Endothelial cell of umbilical vein (primary cell): Measurements from ENCODE around the gene PRIM1. TPM values are rescaled to one million over a fixed set of nuclear protein-coding genes. Genes with fewer than 3 reads are reported as not detected.
A peak's percentile ranks its signal among the peaks of the same experiment; 100 is the strongest.

Source experiments
- BruUV-seq: library from RNA; stranded (reverse); fragments of 400-500 nt; replicated peaks from 2 replicates; lab custom pipeline; 2021; lab: Mats Ljungman, UMichigan
- CTCF ChIA-PET: fragments of 300-600, 350-600 bp; sonication (Branson Sonifier 250); formaldehyde crosslinking; loops from one replicate; lab custom pipeline; 2021; ENCODE audit warnings: antibody characterized with exemption, inconsistent platforms; lab: Charles Lee
- POLR2A ChIA-PET: fragments of 300-600, 350-600 bp; sonication (Branson Sonifier 250); formaldehyde crosslinking; loops from one replicate; lab custom pipeline; 2021; ENCODE audit warnings: antibody characterized with exemption, inconsistent platforms; lab: Charles Lee
- DNase-seq: peaks from one replicate; pipeline ENCODE4 v3.0.0-alpha.2; 2011; ENCODE audit warnings: low read depth, low spot score
- FAIRE-seq: peaks from 2 replicates; lab custom pipeline; 2011; peaks lifted over from hg19 to GRCh38; lab: Jason Lieb, UNC
- H2AFZ ChIP-seq: 2 replicates; pipeline ENCODE4 v1.6.0; 2012; ENCODE audit warnings: low read depth, low read length, control low read depth, inconsistent platforms
- H3K27ac ChIP-seq: 2 replicates; pipeline ENCODE4 v1.5.1; 2011; ENCODE audit warnings: low read depth, mild to moderate bottlenecking, control low read depth, low read length, moderate library complexity; ENCODE audit not compliant: insufficient read depth
- H3K27me3 ChIP-seq, 2 experiments: 2 replicates each; pipeline versions ENCODE4 v1.6.0 to v1.6.1; 2011; ENCODE audit warnings: low read length in 2 of 2, mixed read lengths in 1 of 2; ENCODE audit not compliant: control insufficient read depth in 2 of 2, insufficient read depth in 2 of 2
- H3K36me3 ChIP-seq, 2 experiments: 2 replicates in 1 of 2; 3 replicates in 1 of 2; pipeline ENCODE4 v1.5.1; 2011; ENCODE audit warnings: low read length in 2 of 2, mild to moderate bottlenecking in 1 of 2, moderate library complexity in 1 of 2; ENCODE audit not compliant: control insufficient read depth in 2 of 2, insufficient read depth in 2 of 2; ENCODE audit errors: extremely low read depth in 1 of 2
- H3K4me1 ChIP-seq: 3 replicates; pipeline ENCODE4 v1.5.1; 2011; ENCODE audit warnings: mild to moderate bottlenecking, low read length; ENCODE audit not compliant: control insufficient read depth, insufficient read depth; ENCODE audit errors: extremely low read depth
- H3K4me2 ChIP-seq: 2 replicates; pipeline ENCODE4 v1.6.1; 2011; ENCODE audit warnings: low read length, control low read depth, mixed read lengths; ENCODE audit not compliant: insufficient read depth
- H3K4me3 ChIP-seq, 3 experiments: fragments of 200-600 bp in 1 of 3; sonication (generic), shearing (Covaris generic) in 1 of 3; replicated peaks in 1 of 3; 2 replicates each; pipeline ENCODE4 v1.5.1; 2011 to 2016; ENCODE audit warnings: control low read depth in 3 of 3, low read length in 3 of 3, mild to moderate bottlenecking in 2 of 3, inconsistent platforms in 1 of 3, low read depth in 1 of 3, moderate library complexity in 1 of 3; ENCODE audit not compliant: insufficient read depth in 1 of 3
- H3K79me2 ChIP-seq: 2 replicates; pipeline ENCODE4 v1.6.0; 2012; ENCODE audit warnings: low read length, inconsistent platforms; ENCODE audit not compliant: control insufficient read depth, insufficient read depth
- H3K9ac ChIP-seq: replicated peaks from 2 replicates; pipeline ENCODE3; 2011; ENCODE audit warnings: low read length, control low read depth; ENCODE audit not compliant: insufficient read depth; ENCODE audit errors: extremely low read depth
- H3K9me1 ChIP-seq: replicated peaks from 3 replicates; pipeline ENCODE4 v1.6.0; 2011; ENCODE audit warnings: mild to moderate bottlenecking, low read length; ENCODE audit not compliant: control insufficient read depth, insufficient read depth; ENCODE audit errors: extremely low read depth
- H3K9me3 ChIP-seq: replicated peaks from 2 replicates; pipeline ENCODE4 v1.5.1; 2012; ENCODE audit warnings: low read length, inconsistent platforms; ENCODE audit not compliant: control insufficient read depth, insufficient read depth
- H4K20me1 ChIP-seq: replicated peaks from 2 replicates; pipeline ENCODE3; 2011; ENCODE audit warnings: mild to moderate bottlenecking, low read length; ENCODE audit not compliant: control insufficient read depth, insufficient read depth; ENCODE audit errors: extremely low read depth
- CTCF ChIP-seq, 2 donors: IDR thresholded peaks; 1 replicate in 1 of 2; 2 replicates in 1 of 2; pipeline ENCODE4 v1.5.1; 2011; ENCODE audit warnings: low read length in 2 of 2, mild to moderate bottlenecking in 2 of 2, moderate library complexity in 2 of 2, control low read depth in 1 of 2, inconsistent platforms in 1 of 2, low read depth in 1 of 2; ENCODE audit not compliant: insufficient read depth in 1 of 2; ENCODE audit errors: extremely low read depth in 1 of 2
- EZH2 ChIP-seq: IDR thresholded peaks from 2 replicates; pipeline ENCODE4 v1.6.1; 2012; ENCODE audit warnings: borderline replicate concordance, low read depth, mild to moderate bottlenecking, moderate library complexity, low read length, inconsistent platforms; ENCODE audit not compliant: severe bottlenecking
- FOS ChIP-seq: IDR thresholded peaks from 2 replicates; pipeline ENCODE4 v1.6.1; 2011; ENCODE audit warnings: mild to moderate bottlenecking, low read length, moderate library complexity, borderline replicate concordance; ENCODE audit not compliant: insufficient read depth
- GATA2 ChIP-seq: IDR thresholded peaks from 2 replicates; pipeline ENCODE4 v1.7.0; 2011; ENCODE audit warnings: low read depth, mild to moderate bottlenecking, moderate library complexity, mixed read lengths, low read length; ENCODE audit not compliant: insufficient read length, insufficient read depth
- JUN ChIP-seq: IDR thresholded peaks from 2 replicates; pipeline ENCODE4 v1.6.1; 2011; ENCODE audit warnings: borderline replicate concordance, low read depth; ENCODE audit not compliant: insufficient read length, insufficient read depth
- MAX ChIP-seq: IDR thresholded peaks from 2 replicates; pipeline ENCODE4 v1.6.1; 2011; ENCODE audit not compliant: insufficient read depth, insufficient read length
- MYC ChIP-seq: IDR thresholded peaks from one replicate; pipeline ENCODE4 v1.6.1; 2011; ENCODE audit warnings: mild to moderate bottlenecking, low read depth, low read length
- POLR2A ChIP-seq: IDR thresholded peaks from 2 replicates; pipeline ENCODE4 v1.6.1; 2012; ENCODE audit warnings: low read depth, mild to moderate bottlenecking, control low read depth, low read length
- POLR2AphosphoS5 ChIP-seq: IDR thresholded peaks from 2 replicates; pipeline ENCODE4 v1.6.1; 2012; ENCODE audit warnings: low read depth, mild to moderate bottlenecking, control low read depth, low read length, moderate library complexity; ENCODE audit not compliant: insufficient read depth
- dilution Hi-C: fragments of 300-500 bp; cut with MboI; formaldehyde crosslinking; loops from one replicate; pipeline ENCODE4 v1.15.0; 2019; ENCODE audit warnings: low sequenced_read_pairs; ENCODE audit not compliant: extremely low pct_ligation_motif_present
- intact Hi-C: fragments of 100-400 bp; cut with micrococcal nuclease; formaldehyde crosslinking; loops from one replicate; pipeline ENCODE4 v1.10.0; 2022
- polyA plus RNA-seq, 4 experiments: library from polyadenylated mRNA; depleted of rRNA in 3 of 4; stranded (reverse) in 3 of 4; unstranded in 1 of 4; fragments of >200 nt; gene quantifications; 2 replicates each; pipeline versions ENCODE4 v1.2.1 to v1.2.3, GENCODE V29; 2011 to 2012; ENCODE audit warnings: missing spikeins in 1 of 4
- total RNA-seq: library from RNA; stranded (reverse); gene quantifications from 2 replicates; pipeline ENCODE4 v1.2.3, GENCODE V29; 2021

The PRIM1 gene
- total and polyA plus RNA-seq, 2 donors (not counting 3 experiments of a cell fraction or from before 2014, with no cell fraction given) = 10.9 to 12.1 TPM

- H3K4me3 ChIP-seq = peak overlapping the region in 2 of 3 experiments; percentile 85 to 86
- dilution Hi-C loops (no loop called here), intact Hi-C loops (no loop called here)
- DNase-seq (no peak), FAIRE-seq (no peak)
- ChIA-PET CTCF (interaction anchor here (1.5 kb wide), 1 partner anchor 38 kb away, joined by 4 read pairs; no protein-coding TSS in a partner anchor), POLR2A (no interaction called here)
- BruUV-seq = no TSS peak
- H3K27me3 ChIP-seq = no peaks in the 10 kb centered on the region
- H4K20me1 ChIP-seq = peaks cover 9% of the 10 kb centered on the region
- no peak overlapping the region for H3K27ac ChIP-seq
- H3K9me3 ChIP-seq = no peaks in the 10 kb centered on the region
- H3K4me2 ChIP-seq = peak overlapping the region; percentile 71
- H3K36me3 ChIP-seq = peaks cover 9 to 12% of the 10 kb centered on the region in 2 experiments
- peaks cover 71% of the 10 kb centered on the region for H3K79me2 ChIP-seq
- H3K4me1 ChIP-seq = peaks cover 33% of the 10 kb centered on the region
- H2AFZ ChIP-seq = no peak overlapping the region
- TF ChIP-seq GATA2 (no peak), MYC (no peak), JUN (no peak), EZH2 (no peak), POLR2AphosphoS5 (no peak), CTCF (IDR thresholded peaks at IDR 0.05; ENCODE audit: extremely low read depth in 1 of 2, insufficient read depth in 1 of 2, low read depth in 1 of 2, low read length in 2 of 2) (no peak), MAX (no peak), POLR2A (no peak), FOS (no peak)
- no peaks in the 10 kb centered on the region for H3K9me1 ChIP-seq
- peak overlapping the region; percentile 90 for H3K9ac ChIP-seq
Measured at GRCh38 chr12:56722832-56723231, 29.3 kb downstream of the PRIM1 start.
